Liver (tissue), 9 donors: ENCODE data around the gene SUCLG2. TPM values are rescaled to one million over a fixed set of nuclear protein-coding genes. Genes with fewer than 3 reads are reported as not detected.

Source experiments
- DNase-seq: peaks from one replicate; pipeline ENCODE4 v3.0.0-alpha.2; 2017; ENCODE audit warnings: low spot score
- H3K27ac ChIP-seq, 2 donors: one replicate each; pipeline ENCODE4 v1.7.0; 2013; ENCODE audit warnings: inconsistent platforms in 2 of 2, low read length in 2 of 2, control low read depth in 1 of 2, low read depth in 1 of 2, mild to moderate bottlenecking in 1 of 2
- H3K27me3 ChIP-seq, 4 donors: one replicate each; pipeline versions ENCODE4 v1.6.1 to v1.7.0; 2013; ENCODE audit warnings: low read length in 3 of 4, inconsistent platforms in 1 of 4, mild to moderate bottlenecking in 1 of 4, moderate library complexity in 1 of 4; ENCODE audit not compliant: control insufficient read depth in 4 of 4, insufficient read depth in 4 of 4
- H3K36me3 ChIP-seq, 4 donors: one replicate each; pipeline versions ENCODE4 v1.6.1 to v1.7.0; 2013; ENCODE audit warnings: low read length in 3 of 4, mild to moderate bottlenecking in 3 of 4, low read depth in 1 of 4, moderate library complexity in 1 of 4; ENCODE audit not compliant: control insufficient read depth in 4 of 4, insufficient read depth in 3 of 4
- H3K4me1 ChIP-seq, 4 donors: one replicate each; pipeline versions ENCODE4 v1.6.1 to v1.7.0; 2013; ENCODE audit warnings: low read length in 3 of 4, mild to moderate bottlenecking in 3 of 4, moderate library complexity in 1 of 4; ENCODE audit not compliant: control insufficient read depth in 4 of 4, insufficient read depth in 4 of 4
- H3K4me3 ChIP-seq, 3 donors: one replicate each; pipeline versions ENCODE4 v1.6.1 to v1.7.0; 2013; ENCODE audit warnings: low read length in 3 of 3, control low read depth in 1 of 3, low read depth in 1 of 3, mild to moderate bottlenecking in 1 of 3
- H3K9ac ChIP-seq, 2 donors: one replicate each; pipeline ENCODE4 v1.7.0; 2013; ENCODE audit warnings: low read length in 2 of 2, mild to moderate bottlenecking in 2 of 2, moderate library complexity in 2 of 2, control low read depth in 1 of 2, low read depth in 1 of 2
- H3K9me3 ChIP-seq, 4 donors: one replicate each; pipeline versions ENCODE4 v1.6.1 to v1.7.0; 2013; ENCODE audit warnings: low read length in 3 of 4; ENCODE audit not compliant: control insufficient read depth in 4 of 4
- ATF3 ChIP-seq: IDR thresholded peaks from 2 replicates; pipeline ENCODE4 v1.6.1; 2016; ENCODE audit warnings: antibody characterized with exemption
- EGR1 ChIP-seq, 2 donors: IDR thresholded peaks; 2 replicates each; pipeline ENCODE4 v1.6.1; 2016 to 2018; ENCODE audit warnings: antibody characterized with exemption in 2 of 2, low read depth in 2 of 2
- FOXA1 ChIP-seq: IDR thresholded peaks from 2 replicates; pipeline ENCODE4 v1.6.1; 2016; ENCODE audit warnings: antibody characterized with exemption
- FOXA2 ChIP-seq: IDR thresholded peaks from 2 replicates; pipeline ENCODE4 v1.6.1; 2016; ENCODE audit warnings: antibody characterized with exemption
- GABPA ChIP-seq, 2 donors: IDR thresholded peaks in 1 of 2; conservative IDR thresholded peaks in 1 of 2; 2 replicates each; pipeline ENCODE4 v1.6.1; 2016; ENCODE audit warnings: antibody characterized with exemption in 2 of 2, mild to moderate bottlenecking in 1 of 2, moderate library complexity in 1 of 2
- HNF4A ChIP-seq, 2 donors: conservative IDR thresholded peaks; 2 replicates each; pipeline ENCODE4 v1.6.1; 2016; ENCODE audit warnings: antibody characterized with exemption in 2 of 2, mild to moderate bottlenecking in 2 of 2
- HNF4G ChIP-seq: IDR thresholded peaks from 2 replicates; pipeline ENCODE4 v1.6.1; 2016; ENCODE audit warnings: antibody characterized with exemption
- JUND ChIP-seq, 2 donors: IDR thresholded peaks; 2 replicates each; pipeline ENCODE4 v1.6.1; 2016; ENCODE audit warnings: antibody characterized with exemption in 2 of 2
- MAX ChIP-seq: IDR thresholded peaks from 2 replicates; pipeline ENCODE4 v1.6.1; 2016; ENCODE audit warnings: antibody characterized with exemption
- NR2F2 ChIP-seq: IDR thresholded peaks from 2 replicates; pipeline ENCODE4 v1.6.1; 2016; ENCODE audit warnings: antibody characterized with exemption
- RAD21 ChIP-seq, 2 donors: IDR thresholded peaks; 2 replicates each; pipeline ENCODE4 v1.6.1; 2016; ENCODE audit warnings: antibody characterized with exemption in 2 of 2, mild to moderate bottlenecking in 2 of 2
- REST ChIP-seq: IDR thresholded peaks from 2 replicates; pipeline ENCODE4 v1.6.1; 2016; ENCODE audit warnings: antibody characterized with exemption, mild to moderate bottlenecking
- RXRA ChIP-seq, 2 donors: IDR thresholded peaks; 2 replicates each; pipeline ENCODE4 v1.6.1; 2017 to 2018; ENCODE audit warnings: antibody characterized with exemption in 2 of 2, mild to moderate bottlenecking in 1 of 2
- SP1 ChIP-seq: IDR thresholded peaks from 2 replicates; pipeline ENCODE4 v1.6.1; 2018; ENCODE audit warnings: antibody characterized with exemption, mild to moderate bottlenecking
- TAF1 ChIP-seq: conservative IDR thresholded peaks from 2 replicates; pipeline ENCODE4 v1.6.1; 2016; ENCODE audit warnings: antibody characterized with exemption, mild to moderate bottlenecking
- YY1 ChIP-seq: IDR thresholded peaks from 2 replicates; pipeline ENCODE4 v1.6.1; 2016; ENCODE audit warnings: antibody characterized with exemption, mild to moderate bottlenecking
- WGBS: extraction: QIAGEN DNeasy Blood & Tissue Kit; methylation state at CpG from one replicate; pipeline ENCODE4 v1.1.7; 2013; 5-methylcytosine and 5-hydroxymethylcytosine counted together
- polyA plus RNA-seq, 2 donors: library from polyadenylated mRNA; stranded (reverse) in 1 of 2; unstranded in 1 of 2; fragments of 200-250 nt in 1 of 2; fragments of >200 nt in 1 of 2; fragmentation: Nextera tagmentation in 1 of 2; extraction: Ambion mirVana in 1 of 2; gene quantifications; one replicate each; pipeline versions ENCODE4 v1.2.1 to v1.2.3, GENCODE V29; 2013 to 2015
- total RNA-seq, 2 donors: library from RNA; depleted of rRNA; stranded (reverse); fragments of >200 nt; gene quantifications; one replicate each; pipeline ENCODE4 v1.2.3, GENCODE V29; 2014
- TF ChIP-seq, protein P1 (sequence below): fragments of 150-350 bp; IDR thresholded peaks from 2 replicates; pipeline ENCODE4 v1.5.1; 2017; ENCODE audit warnings: improper control_type of control experiment, low read depth, low read length; ENCODE audit not compliant: missing input control
- TF ChIP-seq, protein P2 (sequence below): IDR thresholded peaks from 2 replicates; pipeline ENCODE4 v1.6.1; 2016; ENCODE audit warnings: antibody characterized with exemption
- donor health status: healthy.
- donor health status: healthy.
- donor health status: healthy.
- donor health status: healthy.
- donor health status: healthy.

The SUCLG2 gene
- total and polyA plus RNA-seq, 4 donors, result 45.3 to 114 (median 92.8) TPM

- WGBS, result 80% methylated on average over 2 of the region's 2 CpGs
These were observed 326.8 kb downstream of the SUCLG2 start for GRCh38 chr3:67327582-67327981.

DNA sequence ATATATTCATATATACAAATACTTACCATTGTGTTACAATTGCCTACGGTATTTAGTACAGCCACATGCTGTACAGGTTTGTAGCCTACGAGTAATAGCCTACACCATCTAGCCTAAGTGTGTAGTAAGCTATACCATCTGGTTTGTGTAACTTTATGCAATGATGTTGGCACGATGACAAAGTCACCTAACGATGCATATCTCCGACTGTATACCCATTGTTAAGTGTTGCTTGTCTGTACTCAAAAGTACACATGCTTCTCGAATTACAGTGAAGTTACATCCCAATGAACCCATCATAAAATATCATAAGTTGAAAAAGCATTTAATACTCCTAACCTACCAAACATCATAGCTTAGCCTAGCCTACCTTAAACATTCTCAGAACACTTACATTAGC, 329.2 kb downstream of the SUCLG2 start:
- no peak overlapping the region for H3K9ac ChIP-seq
- TF ChIP-seq MAX, result no peak
- TF ChIP-seq RXRA (IDR thresholded peaks at IDR 0.05), result no peak
- no peak for TF ChIP-seq NR2F2
- TF ChIP-seq YY1, result no peak
- TF ChIP-seq FOXA2, result no peak
- no peak for TF ChIP-seq ATF3
- no peak for TF ChIP-seq GABPA (IDR thresholded peaks at IDR 0.05 in 1 of 2, conservative IDR thresholded peaks at IDR 0.05 in 1 of 2)
- TF ChIP-seq TAF1, result no peak
- no peak for TF ChIP-seq HNF4A (conservative IDR thresholded peaks at IDR 0.05)
- no peak for TF ChIP-seq EGR1 (IDR thresholded peaks at IDR 0.05; ENCODE audit: low read depth in 2 of 2)
- TF ChIP-seq RAD21 (IDR thresholded peaks at IDR 0.05), result no peak
- TF ChIP-seq, protein P1, sequence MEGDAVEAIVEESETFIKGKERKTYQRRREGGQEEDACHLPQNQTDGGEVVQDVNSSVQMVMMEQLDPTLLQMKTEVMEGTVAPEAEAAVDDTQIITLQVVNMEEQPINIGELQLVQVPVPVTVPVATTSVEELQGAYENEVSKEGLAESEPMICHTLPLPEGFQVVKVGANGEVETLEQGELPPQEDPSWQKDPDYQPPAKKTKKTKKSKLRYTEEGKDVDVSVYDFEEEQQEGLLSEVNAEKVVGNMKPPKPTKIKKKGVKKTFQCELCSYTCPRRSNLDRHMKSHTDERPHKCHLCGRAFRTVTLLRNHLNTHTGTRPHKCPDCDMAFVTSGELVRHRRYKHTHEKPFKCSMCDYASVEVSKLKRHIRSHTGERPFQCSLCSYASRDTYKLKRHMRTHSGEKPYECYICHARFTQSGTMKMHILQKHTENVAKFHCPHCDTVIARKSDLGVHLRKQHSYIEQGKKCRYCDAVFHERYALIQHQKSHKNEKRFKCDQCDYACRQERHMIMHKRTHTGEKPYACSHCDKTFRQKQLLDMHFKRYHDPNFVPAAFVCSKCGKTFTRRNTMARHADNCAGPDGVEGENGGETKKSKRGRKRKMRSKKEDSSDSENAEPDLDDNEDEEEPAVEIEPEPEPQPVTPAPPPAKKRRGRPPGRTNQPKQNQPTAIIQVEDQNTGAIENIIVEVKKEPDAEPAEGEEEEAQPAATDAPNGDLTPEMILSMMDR, result no peak
- TF ChIP-seq, protein P2, sequence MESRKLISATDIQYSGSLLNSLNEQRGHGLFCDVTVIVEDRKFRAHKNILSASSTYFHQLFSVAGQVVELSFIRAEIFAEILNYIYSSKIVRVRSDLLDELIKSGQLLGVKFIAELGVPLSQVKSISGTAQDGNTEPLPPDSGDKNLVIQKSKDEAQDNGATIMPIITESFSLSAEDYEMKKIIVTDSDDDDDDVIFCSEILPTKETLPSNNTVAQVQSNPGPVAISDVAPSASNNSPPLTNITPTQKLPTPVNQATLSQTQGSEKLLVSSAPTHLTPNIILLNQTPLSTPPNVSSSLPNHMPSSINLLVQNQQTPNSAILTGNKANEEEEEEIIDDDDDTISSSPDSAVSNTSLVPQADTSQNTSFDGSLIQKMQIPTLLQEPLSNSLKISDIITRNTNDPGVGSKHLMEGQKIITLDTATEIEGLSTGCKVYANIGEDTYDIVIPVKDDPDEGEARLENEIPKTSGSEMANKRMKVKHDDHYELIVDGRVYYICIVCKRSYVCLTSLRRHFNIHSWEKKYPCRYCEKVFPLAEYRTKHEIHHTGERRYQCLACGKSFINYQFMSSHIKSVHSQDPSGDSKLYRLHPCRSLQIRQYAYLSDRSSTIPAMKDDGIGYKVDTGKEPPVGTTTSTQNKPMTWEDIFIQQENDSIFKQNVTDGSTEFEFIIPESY, result no peak
- TF ChIP-seq JUND (IDR thresholded peaks at IDR 0.05), result no peak
- TF ChIP-seq REST, result no peak
- no peak for TF ChIP-seq FOXA1
- no peak for TF ChIP-seq SP1
- TF ChIP-seq HNF4G, result no peak
- no peaks in the 10 kb centered on the region for H3K9me3 ChIP-seq
- DNase-seq, result no peak
- H3K27ac ChIP-seq, result no peak overlapping the region
- no peaks in the 10 kb centered on the region for H3K4me1 ChIP-seq
- H3K27me3 ChIP-seq, result no peaks in the 10 kb centered on the region
- H3K4me3 ChIP-seq, result no peak overlapping the region
- 85% methylated on average over 6 of the region's 6 CpGs for WGBS
- H3K36me3 ChIP-seq, result no peaks in the 10 kb centered on the region

More at GRCh38 chr3:67327582-67327981, 326.8 kb downstream of the SUCLG2 start:
- H3K27me3 ChIP-seq, result no peaks in the 10 kb centered on the region
- H3K9ac ChIP-seq, result no peak overlapping the region
- no peak for DNase-seq
- no peaks in the 10 kb centered on the region for H3K36me3 ChIP-seq
- no peak overlapping the region for H3K4me3 ChIP-seq
- H3K9me3 ChIP-seq, result no peaks in the 10 kb centered on the region
- no peaks in the 10 kb centered on the region for H3K4me1 ChIP-seq
- TF ChIP-seq JUND (IDR thresholded peaks at IDR 0.05) (no peak), SP1 (no peak), RAD21 (IDR thresholded peaks at IDR 0.05) (no peak), TAF1 (no peak), GABPA (IDR thresholded peaks at IDR 0.05 in 1 of 2, conservative IDR thresholded peaks at IDR 0.05 in 1 of 2) (no peak)
- no peak overlapping the region for H3K27ac ChIP-seq
